Left ventricle myocardium superior (tissue), 1 donor: ENCODE results near the gene TTBK2. TPM values are rescaled to one million over a fixed set of nuclear protein-coding genes. Genes with fewer than 3 reads are reported as not detected.
A peak's percentile ranks its signal among the peaks of the same experiment; 100 is the strongest.
"Not testable (repeated sequence)": the region's sequence is repeated elsewhere in the genome, so short reads cannot be mapped to it uniquely, and the experiment has no call there.

Source experiments
- ATAC-seq: fragments of 200-7000 bp; cut with Tn5 transposase; one replicate; pipeline ENCODE4 v1.9.1; 2020; ENCODE audit warnings: mild to moderate bottlenecking, moderate library complexity
- DNase-seq: peaks from one replicate; pipeline ENCODE4 v3.0.0-alpha.2; 2020
- intact Hi-C: fragments of 100-400 bp; cut with micrococcal nuclease; formaldehyde crosslinking; loops from one replicate; pipeline ENCODE4 v1.11.0; 2022
- total RNA-seq: library from RNA; stranded (reverse); fragmentation: NEBNext Ultra II Directional; extraction: Animal tissue kit (Norgen Biotek cat#: 25700); gene quantifications from one replicate; pipeline ENCODE4 v1.2.1, GENCODE V29; 2021
- donor health status: DM: no; HTN: yes; CAD: no; lungs with severe emphysema.

TTBK2 gene
- total RNA-seq, 1 donor from 2014 or later, result 20.9 TPM

DNA sequence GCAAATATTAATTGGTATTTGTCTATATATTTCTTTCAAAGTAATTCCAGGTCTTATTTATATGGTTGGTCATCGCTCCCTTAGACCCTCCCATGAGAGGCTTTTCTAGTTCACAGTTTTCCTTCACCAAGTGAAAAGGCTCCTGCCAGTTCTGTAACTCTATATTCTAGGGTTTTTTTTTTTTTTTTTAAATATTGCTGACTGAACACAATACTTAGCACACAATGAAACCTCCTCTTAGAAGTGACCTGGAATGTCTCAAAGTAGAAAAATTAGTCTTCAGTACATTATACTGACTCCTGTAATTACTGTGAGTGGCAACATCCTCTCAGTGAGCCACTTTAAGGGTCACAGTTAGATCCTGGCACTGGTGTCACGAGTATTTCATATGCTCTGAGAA, 135.0 kb downstream of the TTBK2 start:
- DNase-seq (no peak), ATAC-seq (no peak)
- intact Hi-C loops, result no loop called here

DNA sequence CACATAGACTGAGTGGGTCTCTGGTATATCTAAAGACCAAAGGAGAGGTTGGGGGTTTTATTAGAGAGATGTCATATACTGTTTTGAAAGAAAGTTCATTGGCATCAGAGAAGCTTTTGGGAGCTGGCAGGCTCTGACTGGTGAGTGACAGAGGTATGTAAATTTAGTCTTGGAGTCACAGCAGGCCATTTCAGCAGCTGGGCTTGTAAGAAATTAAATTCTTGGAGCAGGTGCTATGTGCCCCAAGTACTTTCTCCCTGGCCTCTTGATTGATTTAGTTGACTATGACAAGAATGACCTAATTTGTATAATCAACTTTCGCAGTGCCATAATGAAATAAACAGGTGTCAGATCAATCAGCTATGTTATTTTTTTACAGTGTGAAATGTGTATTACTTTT, 135.9 kb downstream of the TTBK2 start:
- ATAC-seq, result no peak
- no peak for DNase-seq
- intact Hi-C loops, result no loop called here

GRCh38 chr15:42782716-42783115, 137.9 kb downstream of the TTBK2 start:
- ATAC-seq, result no peak
- intact Hi-C loops, result no loop called here
- no peak for DNase-seq

DNA sequence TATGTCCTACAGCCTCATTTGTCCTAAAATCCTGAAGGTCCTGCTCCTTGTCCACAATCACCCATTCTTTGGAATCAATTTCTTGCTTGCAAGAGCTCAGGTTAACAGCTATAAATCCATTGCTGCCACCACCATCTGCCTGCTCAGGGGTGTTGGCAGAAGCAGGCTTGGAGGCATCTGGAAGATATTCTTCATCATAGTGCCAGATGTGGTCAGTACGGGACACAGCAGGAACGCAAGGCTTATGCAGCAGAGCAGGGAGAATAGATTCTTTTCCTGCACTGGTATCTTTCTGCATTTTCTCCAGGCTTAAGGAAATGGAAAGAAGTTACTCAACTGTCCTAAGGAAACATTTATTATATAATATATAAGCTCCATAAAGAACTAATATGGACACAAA, 145.2 kb downstream of the TTBK2 start:
- no peak for DNase-seq
- intact Hi-C loops, result no loop called here
- no peak for ATAC-seq

DNA sequence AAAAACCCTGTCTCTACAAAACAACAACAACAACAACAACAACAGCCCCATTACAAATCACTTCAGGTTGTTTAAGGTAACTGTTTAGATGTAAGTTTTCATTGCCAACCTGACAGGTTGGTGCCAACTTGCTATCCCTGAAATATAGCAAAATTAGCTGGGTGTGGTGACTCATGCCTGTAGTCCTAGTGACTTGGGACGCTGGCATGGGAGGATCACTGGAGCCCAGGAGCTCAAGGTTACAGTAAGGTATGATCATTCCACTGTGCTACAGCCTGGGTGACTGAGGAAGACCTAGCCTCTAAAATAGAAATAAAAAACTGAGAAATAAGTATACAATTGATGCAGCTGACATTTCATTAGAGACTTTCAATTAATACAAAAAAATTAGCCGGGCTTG, 147.7 kb downstream of the TTBK2 start:
- intact Hi-C loops, result no loop called here
- no peak for DNase-seq
- ATAC-seq, result no peak

DNA sequence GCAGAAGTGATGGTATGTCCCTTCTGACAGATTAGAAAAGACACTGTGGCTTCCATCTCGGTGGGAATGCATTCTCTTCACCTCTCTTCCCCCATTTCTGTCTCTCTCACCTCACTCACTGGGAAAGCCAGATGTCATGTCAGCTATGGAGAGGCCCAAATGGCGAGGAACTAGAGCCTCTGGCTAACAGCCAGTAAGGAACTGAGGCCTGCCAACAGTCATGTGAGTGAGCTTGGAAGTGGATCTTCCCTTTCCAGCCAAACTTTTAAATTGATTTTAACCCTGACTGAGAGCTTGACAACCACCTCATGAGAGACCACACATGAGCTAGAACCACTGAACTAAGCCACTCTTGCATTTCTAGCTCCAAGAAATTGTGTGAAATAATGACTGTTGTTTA, 148.4 kb downstream of the TTBK2 start:
- ATAC-seq (peak; percentile 54), DNase-seq (peak; percentile 42)
- intact Hi-C loops, result no loop called here

DNA sequence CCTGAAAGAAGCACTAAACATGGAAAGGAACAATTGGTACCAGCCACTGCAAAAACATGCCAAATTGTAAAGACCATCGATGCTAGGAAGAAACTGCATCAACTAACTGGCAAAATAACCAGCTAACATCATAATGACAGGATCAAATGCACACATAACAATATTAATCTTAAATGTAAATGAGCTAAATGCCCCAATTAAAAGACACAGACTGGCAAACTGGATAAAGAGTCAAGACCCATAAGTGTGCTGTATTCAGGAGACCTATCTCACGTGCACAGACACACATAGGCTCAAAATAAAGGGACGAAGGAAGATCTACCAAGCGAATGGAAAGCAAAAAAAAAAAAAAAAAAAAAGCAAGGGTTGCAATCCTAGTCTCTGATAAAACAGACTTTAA, 154.5 kb downstream of the TTBK2 start:
- ATAC-seq, DNase-seq, intact Hi-C loops: not testable (repeated sequence)

DNA sequence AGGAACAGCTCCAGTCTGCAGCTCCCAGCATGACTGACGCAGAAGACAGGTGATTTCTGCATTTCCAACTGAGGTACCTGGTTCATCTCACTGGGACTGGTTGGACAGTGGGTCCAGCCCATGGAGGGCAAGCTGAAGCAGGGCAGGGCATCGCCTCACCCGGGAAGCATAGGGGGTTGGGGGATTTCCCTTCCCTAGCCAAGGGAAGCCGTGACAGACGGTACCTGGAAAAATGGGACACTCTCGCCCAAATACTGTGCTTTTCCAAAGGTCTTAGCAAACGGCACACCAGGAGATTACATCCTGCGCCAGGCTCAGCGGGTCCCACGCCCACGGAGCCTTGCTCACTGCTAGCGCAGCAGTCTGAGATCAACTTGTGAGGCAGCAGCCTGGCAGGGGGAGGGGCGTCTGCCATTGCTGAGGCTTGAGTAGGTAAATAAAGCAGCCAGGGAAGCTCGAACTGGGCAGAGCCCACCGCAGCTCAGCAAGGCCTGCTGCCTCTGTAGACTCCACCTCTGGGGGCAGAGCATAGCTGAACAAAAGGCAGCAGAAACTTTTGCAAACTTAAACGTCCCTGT, 156.3 kb downstream of the TTBK2 start:
- DNase-seq, ATAC-seq, intact Hi-C loops: not testable (repeated sequence)

- DNase-seq, intact Hi-C loops, ATAC-seq: not testable (repeated sequence)
Observed at GRCh38 chr15:42761813-42762212, 158.8 kb downstream of the TTBK2 start.

GRCh38 chr15:42760759-42761158, 159.8 kb downstream of the TTBK2 start:
- ATAC-seq (no peak), DNase-seq (no peak)
- intact Hi-C loops, result no loop called here

GRCh38 chr15:42759093-42759492, 161.5 kb downstream of the TTBK2 start:
- intact Hi-C loops, result no loop called here
- DNase-seq (no peak), ATAC-seq (no peak)

DNA sequence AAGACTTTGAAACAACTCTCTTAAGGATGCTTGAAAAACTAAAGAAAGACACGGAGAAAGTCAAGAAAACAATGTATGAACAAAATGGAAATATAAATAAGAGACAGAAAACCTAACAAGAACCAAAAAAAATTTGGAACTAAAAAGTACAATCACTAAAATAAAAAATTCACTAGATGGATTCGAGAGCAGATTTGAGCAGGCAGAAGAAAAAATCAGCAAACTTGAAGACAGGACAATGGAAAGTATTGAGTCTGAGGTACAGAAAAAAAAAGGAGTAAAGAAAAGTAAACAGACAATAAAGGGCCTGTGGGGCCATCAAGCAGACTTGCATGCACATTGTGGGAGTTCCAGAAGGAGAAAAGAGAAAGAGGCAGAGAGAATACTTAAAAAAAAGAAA, 170.3 kb downstream of the TTBK2 start:
- DNase-seq, result no peak
- intact Hi-C loops, result no loop called here
- ATAC-seq, result no peak

DNA sequence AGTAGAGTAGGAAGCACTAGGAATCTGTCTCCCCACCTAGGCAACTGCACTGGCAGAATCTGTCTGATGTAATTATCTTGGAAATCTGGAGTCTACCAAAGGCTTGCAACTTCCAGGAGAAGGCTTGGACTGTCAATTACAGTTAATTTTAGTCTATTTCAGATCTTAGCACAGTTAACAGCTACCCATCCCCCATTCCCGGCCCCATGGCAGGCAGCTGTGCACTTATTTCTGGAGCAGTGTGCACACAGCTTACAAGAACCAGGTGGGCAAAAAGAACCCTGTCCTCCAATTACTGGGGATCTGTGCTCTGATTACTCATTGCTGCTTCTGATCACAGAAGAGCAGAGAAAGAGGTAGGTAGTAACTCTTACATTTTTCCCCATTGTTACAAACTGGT, 171.3 kb downstream of the TTBK2 start:
- no peak for ATAC-seq
- intact Hi-C loops, result no loop called here
- no peak for DNase-seq

DNA sequence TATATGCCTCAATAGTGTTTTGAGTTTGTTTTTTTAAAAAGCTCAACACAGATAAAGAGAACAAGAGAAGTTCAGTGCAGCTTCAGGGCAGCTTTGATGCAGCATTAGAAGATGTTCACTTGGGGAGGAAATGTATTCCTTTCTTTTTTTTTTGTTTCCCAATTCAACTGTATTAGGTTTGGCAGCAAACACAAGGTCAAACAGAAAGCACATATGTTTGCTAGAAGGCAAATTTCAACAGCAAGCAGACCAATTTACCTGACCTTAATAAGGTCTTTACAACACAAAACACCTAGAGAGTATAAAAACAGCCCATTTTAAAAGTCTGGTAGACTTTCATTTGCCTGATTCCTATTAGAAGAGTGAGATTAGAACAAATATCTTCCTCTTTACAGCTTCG, 176.4 kb downstream of the TTBK2 start:
- intact Hi-C loops, result no loop called here
- DNase-seq (no peak), ATAC-seq (no peak)

DNA sequence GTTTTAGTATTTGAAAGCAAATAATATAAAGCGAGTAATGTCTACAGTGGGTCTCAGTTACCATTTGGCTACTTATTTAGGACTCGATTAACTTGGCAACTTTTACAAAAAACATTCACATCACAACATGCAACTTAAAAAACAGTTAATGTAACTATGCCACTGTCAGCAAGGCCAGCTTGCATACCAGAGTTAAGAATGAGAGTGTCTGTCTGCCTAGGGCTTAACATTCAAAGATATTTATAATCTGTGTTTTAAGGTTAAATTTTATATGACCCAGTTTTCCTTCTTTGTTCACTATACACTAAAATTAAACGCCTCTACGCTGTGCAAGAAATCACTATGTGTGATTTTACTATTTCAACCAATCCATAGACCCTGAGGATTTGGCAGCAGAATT, 178.4 kb downstream of the TTBK2 start:
- intact Hi-C loops, result no loop called here
- DNase-seq, result no peak

DNA sequence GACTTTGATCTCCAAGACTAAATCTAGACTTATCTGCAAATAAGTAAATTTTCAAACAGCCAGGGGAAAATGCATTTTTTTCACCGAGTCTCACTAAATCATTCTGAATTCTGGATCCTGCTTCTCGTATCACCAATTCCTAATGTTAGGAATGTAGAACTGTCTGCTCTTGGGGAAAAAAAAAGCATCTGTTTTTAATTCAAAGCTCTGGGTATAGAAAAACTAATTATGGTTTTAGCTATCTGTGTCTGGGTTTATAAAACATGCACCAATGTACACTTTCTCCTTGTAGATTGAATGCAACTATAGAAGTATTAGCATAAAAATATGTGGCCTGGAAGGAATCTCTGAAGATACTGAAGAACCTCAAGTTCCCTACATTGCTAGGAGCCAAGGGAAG, 178.9 kb downstream of the TTBK2 start:
- ATAC-seq (no peak), DNase-seq (no peak)
- intact Hi-C loops, result no loop called here

More for the DNA sequence above, 178.4 kb downstream of the TTBK2 start:
- no peak for ATAC-seq

DNA sequence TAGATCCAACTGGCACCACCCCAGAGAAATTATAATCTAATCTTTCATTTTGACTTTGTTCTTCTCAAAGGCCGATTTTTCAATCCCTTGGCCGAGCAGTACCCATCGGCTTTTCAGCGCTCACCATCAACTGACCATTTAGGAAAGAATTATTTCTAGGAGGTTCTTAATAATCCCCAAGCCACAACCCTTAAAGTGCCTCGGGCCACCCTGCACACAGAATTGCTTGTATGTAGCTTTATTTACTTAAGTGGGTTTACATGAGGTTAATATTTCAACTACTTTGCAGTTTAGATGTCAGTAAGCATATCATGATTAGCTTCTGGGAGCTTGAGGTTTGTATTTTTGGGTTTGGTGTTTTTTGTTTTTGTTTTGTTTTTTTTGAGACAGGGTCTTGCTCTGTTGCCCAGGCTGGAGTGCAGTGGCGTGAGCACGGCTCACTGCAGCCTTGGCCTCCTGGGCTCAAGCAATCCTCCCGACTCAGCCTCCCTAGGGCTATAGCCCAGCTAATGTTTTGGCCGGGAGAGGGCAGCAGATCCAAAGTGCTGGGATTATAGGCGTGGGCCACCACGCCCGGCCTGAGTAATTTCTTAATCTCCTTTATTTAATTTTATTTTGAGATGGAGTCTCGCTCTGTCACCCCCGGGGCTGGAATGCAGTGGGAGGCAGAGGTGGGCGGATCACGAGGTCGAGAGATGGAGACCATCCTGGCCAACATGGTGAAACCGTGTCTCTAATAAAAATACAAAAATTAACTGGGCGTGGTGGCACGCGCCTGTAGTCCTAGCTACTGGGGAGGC, 182.8 kb downstream of the TTBK2 start:
- DNase-seq (no peak), ATAC-seq (no peak)
- intact Hi-C loops, result no loop called here

DNA sequence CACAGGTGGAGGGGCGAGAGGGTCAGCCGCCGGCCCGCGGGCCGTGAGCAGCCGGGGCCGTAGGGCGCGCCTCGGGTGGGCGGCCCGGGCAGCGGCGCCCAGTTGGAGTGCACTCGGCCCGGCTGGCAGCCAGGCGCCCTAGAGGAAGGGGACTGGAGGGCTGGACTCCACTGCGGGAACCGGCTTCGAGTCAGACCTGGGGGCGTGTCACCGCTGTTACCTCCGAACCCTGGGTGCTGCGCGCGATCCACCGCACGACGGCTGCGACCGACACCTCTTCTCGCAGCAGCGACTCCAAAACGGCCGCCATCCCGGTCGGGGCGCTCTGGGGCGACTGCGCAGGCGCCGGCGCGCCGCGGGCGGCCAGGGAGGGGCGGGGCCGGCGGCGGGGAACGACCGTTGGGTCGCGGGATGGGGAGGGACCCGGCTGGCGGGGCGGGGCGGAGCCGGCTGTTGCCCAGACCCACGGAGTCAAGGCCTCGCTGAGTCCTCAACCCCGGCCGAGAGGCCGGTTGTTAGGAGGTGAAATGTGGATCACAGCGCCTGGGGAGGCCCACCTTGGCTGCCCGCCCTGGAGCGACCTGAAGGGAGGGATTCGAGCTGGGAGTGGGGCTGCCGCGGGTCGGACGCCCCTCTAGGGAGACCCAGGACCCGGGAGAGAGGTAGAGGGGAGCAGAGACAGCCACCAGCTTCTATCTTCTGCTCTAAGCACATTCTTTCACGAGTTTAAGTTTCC, 183.6 kb downstream of the TTBK2 start, which contains the start of gene CDAN1:
Gene CDAN1, minus strand, starts transcription at position 336 of the 736 bp plus-strand sequence. Its CDS starts 26 bp downstream, at position 310.
- peak; percentile 98 for ATAC-seq
- intact Hi-C loops, result no loop called here
- peak; percentile 96 for DNase-seq

GRCh38 chr15:42736178-42736792, 184.3 kb downstream of the TTBK2 start:
- intact Hi-C loops, result no loop called here
- ATAC-seq, result peak; percentile 53
- peak; percentile 57 for DNase-seq
